CD4-positive, alpha-beta T cell (primary cell): ENCODE measurements around the gene CCDC154. TPM values are rescaled to one million over a fixed set of nuclear protein-coding genes. Genes with fewer than 3 reads are reported as not detected.

Experiments
- ATAC-seq: fragments of 200-7000 bp; cut with Tn5 transposase; one replicate; pipeline ENCODE4 v1.10.0; 2022; ENCODE audit warnings: mild to moderate bottlenecking; ENCODE audit not compliant: poor library complexity
- CTCF ChIA-PET: fragments of 350-600 bp; sonication (Branson Sonifier 250); formaldehyde crosslinking; loops from one replicate; lab custom pipeline; 2021; ENCODE audit warnings: antibody characterized with exemption, inconsistent platforms; lab: Charles Lee
- POLR2A ChIA-PET: fragments of 350-600 bp; sonication (Branson Sonifier 250); formaldehyde crosslinking; loops from one replicate; lab custom pipeline; 2021; ENCODE audit warnings: antibody characterized with exemption, inconsistent platforms; lab: Charles Lee
- DNase-seq, 14 experiments: peaks; one replicate each; pipeline ENCODE4 v3.0.0-alpha.2; 2013 to 2020; ENCODE audit warnings: mixed read lengths in 2 of 14
- H3K27ac ChIP-seq, 2 donors: one replicate each; pipeline versions ENCODE4 v1.5.1 to v1.7.0; 2013; ENCODE audit warnings: low read length in 2 of 2, low read depth in 1 of 2, mild to moderate bottlenecking in 1 of 2
- H3K27me3 ChIP-seq, 2 experiments: 1 replicate in 1 of 2; 2 replicates in 1 of 2; pipeline versions ENCODE4 v1.6.1 to v1.7.0; 2013; ENCODE audit warnings: low read length in 2 of 2, control low read depth in 1 of 2, mild to moderate bottlenecking in 1 of 2, moderate library complexity in 1 of 2; ENCODE audit not compliant: insufficient read depth in 2 of 2, control insufficient read depth in 1 of 2
- H3K36me3 ChIP-seq: one replicate; pipeline ENCODE4 v1.6.1; 2013; ENCODE audit warnings: low read length, control low read depth; ENCODE audit not compliant: insufficient read depth
- H3K4me1 ChIP-seq: one replicate; pipeline ENCODE4 v1.6.1; 2013; ENCODE audit warnings: low read length, control low read depth; ENCODE audit not compliant: insufficient read depth
- H3K4me3 ChIP-seq: one replicate; pipeline ENCODE4 v1.5.1; 2013; ENCODE audit warnings: mild to moderate bottlenecking, low read length, moderate library complexity
- H3K9me3 ChIP-seq, 2 experiments: 1 replicate in 1 of 2; 2 replicates in 1 of 2; pipeline versions ENCODE4 v1.6.1 to v1.7.0; 2013; ENCODE audit warnings: low read length in 2 of 2, mild to moderate bottlenecking in 2 of 2, control low read depth in 1 of 2, moderate library complexity in 1 of 2; ENCODE audit not compliant: control insufficient read depth in 1 of 2, insufficient read depth in 1 of 2
- H3K27ac Mint-ChIP-seq: one replicate; pipeline ENCODE4 v1.8.0; 2020; ENCODE audit warnings: mixed read lengths
- H3K27me3 Mint-ChIP-seq: one replicate; pipeline ENCODE4 v1.8.0; 2021; ENCODE audit warnings: mixed read lengths
- H3K36me3 Mint-ChIP-seq: one replicate; pipeline ENCODE4 v1.8.0; 2021; ENCODE audit warnings: low read depth, mixed read lengths
- H3K4me1 Mint-ChIP-seq: one replicate; pipeline ENCODE4 v1.8.0; 2021; ENCODE audit warnings: low read depth, mixed read lengths
- H3K4me3 Mint-ChIP-seq: one replicate; pipeline ENCODE4 v1.8.0; 2020; ENCODE audit warnings: mild to moderate bottlenecking, mixed read lengths
- H3K9me3 Mint-ChIP-seq: one replicate; pipeline ENCODE4 v1.8.0; 2020; ENCODE audit warnings: mixed read lengths
- CTCF ChIP-seq: fragments of 200-600 bp; IDR thresholded peaks from one replicate; pipeline ENCODE4 v1.8.0; 2022; ENCODE audit warnings: antibody characterized with exemption, mild to moderate bottlenecking
- intact Hi-C, 2 experiments: fragments of 100-400 bp; cut with DNase I in 1 of 2; cut with micrococcal nuclease in 1 of 2; formaldehyde crosslinking; loops; one replicate each; pipeline versions ENCODE4 v1.15.1 to v1.9.0; 2023 to 2025; cut with DNase I, micrococcal nuclease
- total RNA-seq, 174 experiments: library from RNA in 2 of 174; stranded (reverse) in 2 of 174; gene quantifications; one replicate each; pipeline ENCODE4 v1.2.3 and lab custom pipeline; 2021 to 2026

Gene CCDC154
- total RNA-seq, 2 experiments from 2014 or later, result 2.9 to 3.0 TPM

GRCh38 chr16:1433263-1433560 is 11.1 kb downstream of the CCDC154 start:
- Histone ChIP-seq H3K27me3 (peaks cover 0 to 5% of the 10 kb centered on the region in 2 experiments), H3K4me1 (peaks cover 14% of the 10 kb centered on the region), H3K4me3 (peak overlapping the region; percentile 39), H3K9me3 (no peaks in the 10 kb centered on the region), H3K36me3 (no peaks in the 10 kb centered on the region), H3K27ac (no peak overlapping the region)
- Mint-ChIP-seq H3K9me3 (no peaks in the 10 kb centered on the region), H3K4me3 (no peak overlapping the region), H3K27me3 (no peaks in the 10 kb centered on the region), H3K4me1 (no peaks in the 10 kb centered on the region), H3K27ac (no peak overlapping the region), H3K36me3 (no peaks in the 10 kb centered on the region)
- CTCF ChIA-PET, result no interaction called here
- no peak for DNase-seq
- TF ChIP-seq CTCF, result no peak
- intact Hi-C loops, result no loop called here
- POLR2A ChIA-PET, result interaction anchor here (1.3 kb wide), 1 partner anchor 12 kb away, joined by 9 read pairs; the partner anchor contains the start of gene UQCC4
- ATAC-seq, result no peak

GRCh38 chr16:1432388-1433262 is 11.7 kb downstream of the CCDC154 start:
- peak overlapping the region; percentile 39 for H3K4me3 ChIP-seq
- H3K9me3 ChIP-seq, result no peaks in the 10 kb centered on the region
- H3K27me3 ChIP-seq, result peaks cover 0 to 5% of the 10 kb centered on the region in 2 experiments
- no peak overlapping the region for H3K4me3 Mint-ChIP-seq
- intact Hi-C loops, result no loop called here
- no peaks in the 10 kb centered on the region for H3K36me3 Mint-ChIP-seq
- no peaks in the 10 kb centered on the region for H3K9me3 Mint-ChIP-seq
- no peaks in the 10 kb centered on the region for H3K27me3 Mint-ChIP-seq
- no peaks in the 10 kb centered on the region for H3K36me3 ChIP-seq
- DNase-seq (peak in 2 of 14 experiments; percentile 12 to 27), ATAC-seq (no peak)
- POLR2A ChIA-PET, result interaction anchor here (1.3 kb wide), 1 partner anchor 12 kb away, joined by 9 read pairs; the partner anchor contains the start of gene UQCC4
- no peak for TF ChIP-seq CTCF
- H3K4me1 Mint-ChIP-seq, result no peaks in the 10 kb centered on the region
- H3K27ac Mint-ChIP-seq, result no peak overlapping the region
- peaks cover 14% of the 10 kb centered on the region for H3K4me1 ChIP-seq
- CTCF ChIA-PET, result no interaction called here
- no peak overlapping the region for H3K27ac ChIP-seq

- H3K9me3 ChIP-seq, result no peaks in the 10 kb centered on the region
- intact Hi-C loops, result no loop called here
- H3K27me3 ChIP-seq, result peaks cover 0 to 5% of the 10 kb centered on the region in 2 experiments
- ATAC-seq (no peak), DNase-seq (no peak)
- TF ChIP-seq CTCF, result no peak
- Mint-ChIP-seq H3K27ac (no peak overlapping the region), H3K36me3 (no peaks in the 10 kb centered on the region), H3K9me3 (no peaks in the 10 kb centered on the region), H3K27me3 (no peaks in the 10 kb centered on the region), H3K4me1 (no peaks in the 10 kb centered on the region), H3K4me3 (peak overlapping the region; percentile 51)
- ChIA-PET CTCF (no interaction called here), POLR2A (interaction anchor here (1.3 kb wide), 1 partner anchor 11 kb away, joined by 9 read pairs; the partner anchor contains the start of gene UQCC4)
- H3K27ac ChIP-seq, result no peak overlapping the region
- peaks cover 14% of the 10 kb centered on the region for H3K4me1 ChIP-seq
- H3K36me3 ChIP-seq, result no peaks in the 10 kb centered on the region
- peak overlapping the region; percentile 39 for H3K4me3 ChIP-seq
Observed at GRCh38 chr16:1431497-1432270, 12.7 kb downstream of the CCDC154 start.
